Keratinocyte (primary cell): Measurements from ENCODE around the gene CTNND2.

Source experiments
- CTCF ChIP-seq, 3 experiments: IDR thresholded peaks in 1 of 3; conservative IDR thresholded peaks in 1 of 3; optimal IDR thresholded peaks in 1 of 3; 2 replicates in 2 of 3; 3 replicates in 1 of 3; pipeline versions ENCODE3 to v1.5.1; 2011; ENCODE audit warnings: low read length in 3 of 3, mild to moderate bottlenecking in 3 of 3, moderate library complexity in 2 of 3, control low read depth in 1 of 3, inconsistent platforms in 1 of 3; ENCODE audit not compliant: insufficient read depth in 2 of 3; ENCODE audit errors: extremely low read depth in 1 of 3
- EZH2 ChIP-seq: IDR thresholded peaks from one replicate; pipeline ENCODE4 v1.6.1; 2012; ENCODE audit warnings: inconsistent platforms, mild to moderate bottlenecking, low read length, moderate library complexity

GRCh38 chr5:11455505-11455904, 448.7 kb downstream of the CTNND2 start:
- TF ChIP-seq CTCF (optimal IDR thresholded peaks at IDR 0.05 in 1 of 3, IDR thresholded peaks at IDR 0.05 in 1 of 3, conservative IDR thresholded peaks at IDR 0.05 in 1 of 3; ENCODE audit: extremely low read depth in 1 of 3, insufficient read depth in 2 of 3, low read length in 3 of 3) = no peak
- no peak for TF ChIP-seq EZH2
